Lower leg skin (tissue), 3 donors: ENCODE data around the gene GJB2.

Source experiments
- POLR2A ChIP-seq, 2 donors: fragments of 450-650 bp; IDR thresholded peaks; one replicate each; pipeline ENCODE4 v1.6.1; 2016 to 2017; ENCODE audit warnings: antibody characterized with exemption in 2 of 2, mild to moderate bottlenecking in 1 of 2, moderate library complexity in 1 of 2
- TF ChIP-seq, protein P1 (sequence below), 3 donors: fragments of 450-650 bp; IDR thresholded peaks; one replicate each; pipeline ENCODE4 v1.5.1; 2016; ENCODE audit warnings: antibody characterized with exemption in 3 of 3, mild to moderate bottlenecking in 3 of 3, moderate library complexity in 2 of 3

DNA sequence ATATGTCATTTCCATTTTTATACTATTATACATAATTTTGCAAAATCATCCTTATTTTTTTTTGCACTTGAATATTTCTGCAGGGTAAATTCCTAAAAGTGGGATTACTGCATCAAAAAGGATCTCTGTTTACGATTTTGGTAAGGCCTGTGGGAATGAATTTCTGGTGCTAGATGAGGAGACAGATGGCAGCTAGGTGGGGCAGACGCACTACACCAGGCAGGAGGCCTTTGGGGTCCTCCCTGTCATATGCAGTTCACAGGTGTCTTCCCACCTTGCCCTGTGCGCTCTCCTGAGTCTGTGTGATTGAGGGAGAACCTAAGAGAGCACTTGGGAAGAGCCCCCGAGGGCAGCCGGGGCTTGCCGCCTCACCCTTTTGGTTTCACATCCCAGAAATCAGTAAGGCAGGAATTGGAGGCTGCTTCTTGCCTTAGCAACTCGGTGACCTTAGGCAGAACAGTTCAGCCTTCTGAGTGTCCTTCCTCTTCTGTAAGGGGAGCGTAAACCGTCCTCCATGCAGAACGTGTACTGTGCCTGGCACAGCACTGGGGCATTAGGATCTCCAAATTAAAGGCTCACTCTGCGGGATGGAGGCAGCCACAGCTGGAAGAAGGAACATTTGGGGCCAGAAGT lies 13.4 kb upstream of the GJB2 start:
- TF ChIP-seq, protein P1, sequence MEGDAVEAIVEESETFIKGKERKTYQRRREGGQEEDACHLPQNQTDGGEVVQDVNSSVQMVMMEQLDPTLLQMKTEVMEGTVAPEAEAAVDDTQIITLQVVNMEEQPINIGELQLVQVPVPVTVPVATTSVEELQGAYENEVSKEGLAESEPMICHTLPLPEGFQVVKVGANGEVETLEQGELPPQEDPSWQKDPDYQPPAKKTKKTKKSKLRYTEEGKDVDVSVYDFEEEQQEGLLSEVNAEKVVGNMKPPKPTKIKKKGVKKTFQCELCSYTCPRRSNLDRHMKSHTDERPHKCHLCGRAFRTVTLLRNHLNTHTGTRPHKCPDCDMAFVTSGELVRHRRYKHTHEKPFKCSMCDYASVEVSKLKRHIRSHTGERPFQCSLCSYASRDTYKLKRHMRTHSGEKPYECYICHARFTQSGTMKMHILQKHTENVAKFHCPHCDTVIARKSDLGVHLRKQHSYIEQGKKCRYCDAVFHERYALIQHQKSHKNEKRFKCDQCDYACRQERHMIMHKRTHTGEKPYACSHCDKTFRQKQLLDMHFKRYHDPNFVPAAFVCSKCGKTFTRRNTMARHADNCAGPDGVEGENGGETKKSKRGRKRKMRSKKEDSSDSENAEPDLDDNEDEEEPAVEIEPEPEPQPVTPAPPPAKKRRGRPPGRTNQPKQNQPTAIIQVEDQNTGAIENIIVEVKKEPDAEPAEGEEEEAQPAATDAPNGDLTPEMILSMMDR (IDR thresholded peaks at IDR 0.05), result no peak
- TF ChIP-seq POLR2A (IDR thresholded peaks at IDR 0.05), result no peak
